ENCODE data around the gene LYRM4.

- TF ChIP-seq CTCF (conservative IDR thresholded peaks at IDR 0.05; ENCODE audit: low read depth in 2 of 2) (no peak), ETS1 (IDR thresholded peaks at IDR 0.05) (no peak), REST (IDR thresholded peaks at IDR 0.05; ENCODE audit: unreplicated experiment) (no peak), EZH2 (IDR thresholded peaks at IDR 0.05; ENCODE audit: low read depth, unreplicated experiment) (no peak)
Measured at GRCh38 chr6:5279891-5280338, 19.2 kb upstream of the LYRM4 start.
